SK-N-SH treated with all-trans-retinoic acid at 6 μM for 48 hours (cell line): Measurements from ENCODE around the gene NOP53.

Source experiments
- ATAC-seq: fragments of 200-7000 bp; cut with Tn5 transposase; 3 replicates; pipeline ENCODE4 v1.9.1; 2020; ENCODE audit warnings: mild to moderate bottlenecking, moderate library complexity
- ARNTL ChIP-seq: fragments of 450-650 bp; formaldehyde crosslinking; IDR thresholded peaks from 2 replicates; pipeline ENCODE4 v1.5.0; 2020; ENCODE audit warnings: low read depth, mild to moderate bottlenecking, moderate library complexity, borderline replicate concordance
- BACH2 ChIP-seq: fragments of 250-450 bp; sonication (Bioruptor Pico); IDR thresholded peaks from 2 replicates; pipeline ENCODE4 v1.9.0; 2021; ENCODE audit warnings: mild to moderate bottlenecking, borderline replicate concordance
- CREB5 ChIP-seq: fragments of 250-450 bp; sonication (Bioruptor Pico); IDR thresholded peaks from 2 replicates; pipeline ENCODE4 v1.5.1; 2020; ENCODE audit warnings: low read depth, mild to moderate bottlenecking, moderate library complexity
- CSDC2 ChIP-seq: fragments of 250-450 bp; sonication (Bioruptor Pico); IDR thresholded peaks from 2 replicates; pipeline ENCODE4 v1.5.0; 2020; ENCODE audit warnings: mild to moderate bottlenecking, moderate library complexity
- CSRNP3 ChIP-seq: fragments of 250-450 bp; sonication (Bioruptor Pico); IDR thresholded peaks from 2 replicates; pipeline ENCODE4 v1.5.1; 2021; ENCODE audit warnings: mild to moderate bottlenecking, moderate library complexity
- ESRRG ChIP-seq: fragments of 250-450 bp; sonication (Bioruptor Pico); IDR thresholded peaks from 2 replicates; pipeline ENCODE4 v1.6.1; 2021; ENCODE audit warnings: mild to moderate bottlenecking
- GLIS3 ChIP-seq: fragments of 250-450 bp; sonication (Bioruptor Pico); IDR thresholded peaks from 2 replicates; pipeline ENCODE4 v1.5.0; 2020; ENCODE audit warnings: mild to moderate bottlenecking, moderate library complexity
- ISL1 ChIP-seq: fragments of 250-450 bp; sonication (Bioruptor Pico); IDR thresholded peaks from 2 replicates; pipeline ENCODE4 v2.1.2; 2022; ENCODE audit warnings: mild to moderate bottlenecking, moderate library complexity
- OSR1 ChIP-seq: fragments of 250-450 bp; sonication (Bioruptor Pico); IDR thresholded peaks from 2 replicates; pipeline ENCODE4 v1.8.0; 2022; ENCODE audit warnings: moderate library complexity, mild to moderate bottlenecking, inconsistent platforms
- PATZ1 ChIP-seq: fragments of 250-450 bp; sonication (Bioruptor Pico); IDR thresholded peaks from 2 replicates; pipeline ENCODE4 v1.8.0; 2020; ENCODE audit warnings: mild to moderate bottlenecking, moderate library complexity, borderline replicate concordance
- PPARA ChIP-seq: fragments of 250-450 bp; sonication (Bioruptor Pico); IDR thresholded peaks from 2 replicates; pipeline ENCODE4 v1.5.0; 2020; ENCODE audit warnings: mild to moderate bottlenecking, borderline replicate concordance
- RARB ChIP-seq: fragments of 250-450 bp; sonication (Bioruptor Pico); IDR thresholded peaks from 2 replicates; pipeline ENCODE4 v1.8.0; 2021; ENCODE audit warnings: mild to moderate bottlenecking, moderate library complexity
- TCF4 ChIP-seq: fragments of 250-450 bp; sonication (Bioruptor Pico); IDR thresholded peaks from 2 replicates; pipeline ENCODE4 v1.8.0; 2021; ENCODE audit warnings: mild to moderate bottlenecking, moderate library complexity, borderline replicate concordance
- TOX ChIP-seq: fragments of 250-450 bp; sonication (Bioruptor Pico); IDR thresholded peaks from 2 replicates; pipeline ENCODE4 v1.8.0; 2021; ENCODE audit warnings: mild to moderate bottlenecking, moderate library complexity, borderline replicate concordance
- TSHZ2 ChIP-seq: fragments of 250-450 bp; sonication (Bioruptor Pico); IDR thresholded peaks from 2 replicates; pipeline ENCODE4 v1.5.0; 2020; ENCODE audit warnings: mild to moderate bottlenecking, moderate library complexity
- ZC3H10 ChIP-seq: fragments of 250-450 bp; sonication (Bioruptor Pico); IDR thresholded peaks from 2 replicates; pipeline ENCODE4 v1.5.1; 2021; ENCODE audit warnings: mild to moderate bottlenecking, moderate library complexity
- ZFP3 ChIP-seq: fragments of 250-450 bp; sonication (Bioruptor Pico); IDR thresholded peaks from 2 replicates; pipeline ENCODE4 v1.5.0; 2020; ENCODE audit warnings: mild to moderate bottlenecking, moderate library complexity
- ZFP30 ChIP-seq: fragments of 450-650 bp; formaldehyde crosslinking; IDR thresholded peaks from 2 replicates; pipeline ENCODE4 v1.5.0; 2022; ENCODE audit warnings: mild to moderate bottlenecking, moderate library complexity
- ZNF565 ChIP-seq: fragments of 450-650 bp; formaldehyde crosslinking; conservative IDR thresholded peaks from 2 replicates; pipeline ENCODE4 v1.5.0; 2020; ENCODE audit warnings: low read depth, mild to moderate bottlenecking, moderate library complexity
- ZNF8 ChIP-seq: fragments of 450-650 bp; formaldehyde crosslinking; IDR thresholded peaks from 2 replicates; pipeline ENCODE4 v1.5.0; 2020; ENCODE audit warnings: mild to moderate bottlenecking, moderate library complexity

The NOP53 gene

GRCh38 chr19:47701717-47702552, 43.4 kb upstream of the NOP53 start:
- TF ChIP-seq ZNF8 (CRISPR knock-in tag) (no peak), TOX (CRISPR knock-in tag) (no peak), OSR1 (no peak), PPARA (CRISPR knock-in tag) (no peak), GLIS3 (no peak), RARB (CRISPR knock-in tag) (no peak), ZFP30 (no peak), PATZ1 (no peak), ZFP3 (CRISPR knock-in tag) (no peak), CREB5 (no peak)
- no peak for ATAC-seq

GRCh38 chr19:47702671-47703070, 42.7 kb upstream of the NOP53 start:
- TF ChIP-seq TCF4 (CRISPR knock-in tag) (no peak), ZNF565 (CRISPR knock-in tag) (no peak), ZFP3 (CRISPR knock-in tag) (no peak), ESRRG (no peak), RARB (CRISPR knock-in tag) (no peak), CREB5 (no peak), ZC3H10 (CRISPR knock-in tag) (no peak), TSHZ2 (no peak), BACH2 (no peak), ISL1 (no peak), OSR1 (no peak), PATZ1 (no peak), CSRNP3 (no peak), ARNTL (CRISPR knock-in tag) (no peak), ZNF8 (CRISPR knock-in tag) (no peak), TOX (CRISPR knock-in tag) (no peak), PPARA (CRISPR knock-in tag) (no peak), GLIS3 (no peak), CSDC2 (CRISPR knock-in tag) (no peak), ZFP30 (no peak)
- ATAC-seq, result no peak
